TTC549 (cell line): ENCODE data around the gene NXPH2.

Experiments used
- FAIRE-seq: peaks from 2 replicates; lab custom pipeline; 2012; peaks lifted over from hg19 to GRCh38; lab: Jason Lieb, UNC

The NXPH2 gene

GRCh38 chr2:138633049-138633448 lies 147.1 kb downstream of the NXPH2 start:
- FAIRE-seq, result no peak

- peak; percentile 48 for FAIRE-seq
Measured at GRCh38 chr2:138632066-138632620, 148.0 kb downstream of the NXPH2 start.

- no peak for FAIRE-seq
Measured at GRCh38 chr2:138630164-138630563, 150.0 kb downstream of the NXPH2 start.

- FAIRE-seq, result no peak
Measured at GRCh38 chr2:138626148-138626547, 154.0 kb downstream of the NXPH2 start.

GRCh38 chr2:138622613-138623012 lies 157.6 kb downstream of the NXPH2 start:
- no peak for FAIRE-seq

GRCh38 chr2:138621139-138621538 lies 159.1 kb downstream of the NXPH2 start:
- FAIRE-seq, result no peak

- FAIRE-seq, result no peak
Measured at GRCh38 chr2:138620431-138620830, 159.8 kb downstream of the NXPH2 start.
